Measurements from ENCODE around the gene RASAL2.
A peak's percentile ranks its signal among the peaks of the same experiment; 100 is the strongest.
"Not testable (repeated sequence)": the region's sequence is repeated elsewhere in the genome, so short reads cannot be mapped to it uniquely, and the experiment has no call there.

RASAL2 gene

DNA sequence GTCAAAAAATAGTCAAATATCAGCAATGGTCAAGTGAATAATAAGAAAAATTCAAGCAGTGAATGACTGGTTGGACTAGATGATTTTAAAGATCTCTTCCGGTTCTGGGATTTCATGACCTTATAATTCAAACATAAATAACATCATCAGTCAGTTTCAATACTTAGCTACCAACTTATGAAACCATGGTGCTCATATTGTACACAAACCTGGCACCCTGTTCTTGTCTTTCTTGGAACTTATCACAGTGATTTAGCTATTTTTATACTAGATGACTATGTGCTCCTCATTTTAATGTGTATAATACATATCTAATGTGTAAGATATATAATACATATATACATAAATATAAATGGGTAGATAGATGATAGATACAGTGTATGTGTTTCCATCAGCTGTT is 245.9 kb downstream of the RASAL2 start:
- FAIRE-seq (no peak), DNase-seq (ENCODE audit: low spot score) (no peak)

DNA sequence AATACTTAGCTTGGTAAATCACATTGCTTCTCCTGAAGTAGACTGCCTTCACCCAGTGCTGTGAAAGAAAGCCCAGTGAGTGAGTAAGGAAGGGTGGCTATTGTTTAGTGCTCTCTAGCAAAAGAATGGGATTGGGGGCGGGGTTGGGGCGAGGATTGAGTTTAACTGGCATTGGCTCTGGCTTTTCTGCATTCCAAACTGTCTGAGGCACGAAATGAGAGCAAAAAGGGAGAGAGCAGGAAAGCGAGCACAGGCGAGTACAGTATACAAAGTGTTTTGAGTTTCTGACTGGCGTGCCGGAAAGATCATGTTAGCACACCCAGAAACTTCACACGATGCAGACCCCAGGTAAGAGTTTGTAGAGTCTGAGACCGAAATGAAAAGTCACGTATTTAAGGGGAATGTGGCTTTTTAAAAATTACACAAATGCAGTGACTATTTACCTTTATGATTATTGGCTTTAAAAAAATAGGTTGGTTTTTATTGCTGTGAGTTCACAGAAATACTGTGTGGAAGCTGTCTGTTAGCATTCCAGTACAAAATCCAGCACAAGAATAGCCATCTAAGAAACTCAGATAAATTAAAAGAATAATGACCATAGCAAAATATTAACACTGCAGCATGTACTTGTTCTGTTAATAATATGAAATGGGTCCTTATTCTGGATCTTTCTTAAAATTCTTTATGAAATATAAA is 247.5 kb downstream of the RASAL2 start:
- no peak for FAIRE-seq
- DNase-seq (ENCODE audit: low spot score) = peak; percentile 83

DNA sequence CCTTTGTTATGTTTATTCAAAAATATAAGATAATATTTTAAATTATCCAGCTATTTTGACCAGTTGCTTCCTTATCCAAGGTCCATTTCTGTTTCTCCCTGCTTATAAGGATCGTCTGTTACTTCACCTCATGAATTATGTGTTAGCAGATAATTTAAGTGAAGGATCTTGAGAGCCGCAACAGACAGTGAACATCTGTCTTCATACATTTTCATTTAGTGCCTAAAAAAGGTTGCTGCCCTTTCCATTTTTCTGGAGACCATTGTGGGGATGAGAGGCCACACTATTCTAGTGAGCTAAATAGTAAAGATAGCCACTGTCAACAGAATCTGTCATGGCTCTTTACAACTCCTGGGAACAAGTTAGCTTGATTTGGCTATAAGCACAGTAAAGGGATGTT is 248.8 kb downstream of the RASAL2 start:
- DNase-seq (ENCODE audit: low spot score) = no peak
- FAIRE-seq = no peak

DNA sequence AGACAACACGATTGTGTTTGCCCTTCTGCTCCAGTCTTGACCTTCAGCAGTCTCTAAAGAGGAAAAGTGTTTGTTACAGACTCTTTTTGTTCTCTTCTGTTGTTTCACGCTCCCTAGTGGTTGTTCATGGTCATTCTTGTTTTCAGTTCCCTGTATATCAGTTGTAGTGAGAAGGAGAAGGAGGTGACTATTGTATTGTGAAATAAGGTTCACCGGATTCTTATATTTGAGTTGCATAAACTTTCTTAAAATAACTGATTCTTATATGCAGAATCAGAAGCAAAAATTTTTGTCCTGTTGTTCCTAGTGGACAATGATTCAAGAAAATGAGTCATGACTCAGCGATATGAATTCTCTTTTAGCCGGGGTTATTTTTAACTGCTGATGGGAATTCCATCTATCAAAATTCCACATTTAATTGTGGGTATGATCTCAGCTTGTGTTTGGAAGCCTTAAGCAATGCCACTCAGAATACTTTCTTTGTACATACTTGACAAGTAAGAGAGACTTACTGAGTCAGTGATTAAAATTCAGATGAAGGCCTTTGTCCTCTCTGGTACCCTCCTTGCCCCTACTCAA is 250.7 kb downstream of the RASAL2 start:
- FAIRE-seq (no peak), DNase-seq (ENCODE audit: low spot score) (peak; percentile 36)

DNA sequence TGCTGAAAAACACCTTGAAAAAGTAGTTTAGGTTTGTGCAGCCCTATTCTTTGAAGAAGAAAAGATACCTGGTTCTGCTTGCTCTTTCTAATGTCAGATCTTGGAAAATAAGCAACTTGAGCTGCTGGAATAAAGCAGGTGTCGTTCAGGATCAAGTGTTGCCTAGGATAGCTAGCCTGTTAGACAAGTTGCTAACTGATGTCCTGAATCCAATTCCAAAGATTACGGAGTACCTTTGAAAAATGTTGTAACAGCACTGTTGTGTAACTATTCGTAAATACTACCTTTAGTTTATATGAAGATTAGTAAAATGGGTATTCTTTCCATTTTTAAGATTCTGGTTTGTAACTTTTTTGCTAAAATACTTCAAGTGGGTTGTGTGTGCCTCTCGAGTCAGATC is 251.3 kb downstream of the RASAL2 start:
- FAIRE-seq (no peak), DNase-seq (ENCODE audit: low spot score) (no peak)

DNA sequence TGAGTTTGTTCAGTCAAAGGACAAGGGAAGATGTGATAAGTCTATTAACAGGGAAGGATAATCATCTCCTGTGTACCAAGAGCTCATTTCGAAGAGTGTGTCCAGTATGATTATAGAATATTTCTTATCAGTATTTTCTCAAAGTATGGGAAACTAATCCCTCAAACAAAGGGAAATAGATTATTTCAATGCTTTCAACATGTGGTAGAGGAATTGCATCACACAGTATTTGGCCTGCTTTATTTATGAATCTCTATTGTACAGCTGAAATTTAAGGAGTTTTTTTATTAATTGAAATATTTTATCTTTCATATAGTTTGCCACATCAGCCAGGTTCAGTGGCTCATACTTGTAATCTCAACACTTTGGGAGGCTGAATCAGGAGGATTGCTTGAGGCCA is 251.9 kb downstream of the RASAL2 start:
- DNase-seq (ENCODE audit: low spot score) = no peak
- no peak for FAIRE-seq

DNA sequence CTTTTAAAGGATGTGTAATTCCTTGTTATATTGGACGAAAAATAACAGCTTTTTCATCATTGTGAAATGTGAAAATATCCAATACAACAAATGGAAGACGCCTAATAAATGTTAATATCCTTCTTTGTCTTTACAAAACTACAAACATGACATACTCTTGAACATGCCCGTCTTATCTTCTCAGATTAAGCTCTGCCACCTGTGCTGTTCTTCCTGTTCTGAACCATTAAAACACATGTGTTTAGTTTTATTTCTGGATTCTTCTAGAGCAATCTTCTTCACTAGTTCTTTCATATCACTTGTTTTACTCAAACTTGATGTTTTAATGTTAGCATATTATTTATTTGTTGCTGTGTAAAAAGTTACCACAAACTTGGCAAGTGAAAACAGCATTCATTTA is 255.9 kb downstream of the RASAL2 start:
- no peak for FAIRE-seq

DNA sequence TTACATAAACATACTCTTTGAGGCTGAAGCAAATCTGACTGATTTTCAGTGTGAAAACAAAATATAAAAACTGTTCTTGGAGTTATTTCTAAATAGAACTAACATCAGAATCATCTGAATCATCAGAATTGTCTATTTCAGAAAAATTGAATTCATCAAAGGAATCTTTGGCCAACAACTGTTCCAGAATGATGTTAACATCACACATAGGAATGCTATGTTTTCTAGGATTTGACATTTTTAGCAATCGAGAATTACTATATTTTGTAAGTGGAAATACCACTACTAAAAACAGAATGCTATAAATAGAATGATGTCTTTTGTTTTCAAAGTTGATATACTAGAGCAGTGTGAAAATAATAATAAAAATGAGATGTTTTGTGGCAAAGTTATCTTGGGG is 258.0 kb downstream of the RASAL2 start:
- not testable (repeated sequence) for DNase-seq (ENCODE audit: low spot score); FAIRE-seq

More for the DNA sequence above, 255.9 kb downstream of the RASAL2 start:
- DNase-seq (ENCODE audit: low spot score) = no peak

DNA sequence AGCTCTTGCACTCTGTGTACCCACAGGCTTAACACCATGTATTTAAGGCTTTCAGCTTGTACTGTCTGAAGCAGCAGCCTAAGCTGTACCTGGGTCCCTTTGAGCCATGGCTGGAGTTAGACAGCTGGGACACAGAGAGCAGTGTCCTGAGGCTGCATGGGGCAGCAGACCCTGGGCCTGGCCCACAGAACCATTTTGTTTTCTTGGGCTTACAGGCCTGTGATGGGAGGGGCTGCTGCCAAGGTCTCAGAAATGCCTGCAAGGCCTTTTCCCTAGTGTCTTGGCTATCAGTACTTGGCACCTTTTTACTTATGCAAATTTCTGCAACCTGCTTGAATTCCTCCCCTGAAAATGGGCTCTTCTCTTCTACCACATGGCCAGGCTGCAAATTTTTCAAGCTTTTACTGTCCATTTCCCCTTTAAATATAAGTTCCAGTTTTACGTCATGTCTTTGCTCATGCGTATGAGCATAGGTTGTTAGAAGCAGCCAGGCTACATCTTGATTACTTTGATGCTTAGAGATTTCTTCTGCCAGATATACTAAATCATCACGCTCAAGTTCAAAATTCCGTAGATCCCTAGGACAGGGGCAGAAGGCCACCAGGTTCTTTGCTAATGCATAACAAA is 259.0 kb downstream of the RASAL2 start:
- no peak for DNase-seq (ENCODE audit: low spot score)
- no peak for FAIRE-seq

DNA sequence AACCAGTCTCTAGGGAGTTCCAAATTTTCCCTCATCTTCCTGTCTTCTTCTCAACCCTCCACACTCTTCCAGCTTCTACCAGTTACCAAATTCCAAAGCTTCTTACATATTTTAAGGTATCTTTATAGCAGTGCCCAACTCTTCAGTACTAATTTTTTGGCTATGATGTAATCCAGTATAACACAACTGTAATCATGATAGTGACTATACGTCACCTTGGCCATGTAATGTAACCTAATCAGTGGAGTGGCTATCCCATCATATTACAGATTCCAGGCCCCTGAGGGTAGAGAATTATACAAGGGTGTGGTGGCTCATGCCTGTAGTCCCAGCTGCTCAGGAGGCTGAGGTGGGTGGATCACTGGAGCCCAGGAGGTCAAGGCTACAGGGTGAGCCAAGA is 259.6 kb downstream of the RASAL2 start:
- FAIRE-seq = no peak
- DNase-seq (ENCODE audit: low spot score) = no peak

DNA sequence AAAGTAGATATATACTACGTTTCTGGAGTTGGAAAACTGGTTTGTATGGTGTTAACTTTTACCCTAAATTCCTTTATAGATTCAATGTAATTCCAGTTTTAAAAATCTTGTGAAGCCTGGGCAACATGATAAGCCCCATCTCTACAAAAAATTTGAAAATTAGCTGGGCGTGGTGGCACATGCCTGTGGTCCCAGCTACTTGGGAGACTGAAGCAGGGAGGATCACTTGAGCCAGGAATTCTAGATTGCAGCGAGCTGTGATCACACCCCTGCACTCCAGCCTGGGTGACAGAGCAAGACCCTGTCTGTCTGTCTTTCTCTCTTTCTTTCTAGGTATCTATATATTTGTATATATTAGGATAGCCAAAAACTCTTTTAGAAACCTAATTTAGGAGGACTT is 260.9 kb downstream of the RASAL2 start:
- no peak for DNase-seq (ENCODE audit: low spot score)
- FAIRE-seq = no peak

DNA sequence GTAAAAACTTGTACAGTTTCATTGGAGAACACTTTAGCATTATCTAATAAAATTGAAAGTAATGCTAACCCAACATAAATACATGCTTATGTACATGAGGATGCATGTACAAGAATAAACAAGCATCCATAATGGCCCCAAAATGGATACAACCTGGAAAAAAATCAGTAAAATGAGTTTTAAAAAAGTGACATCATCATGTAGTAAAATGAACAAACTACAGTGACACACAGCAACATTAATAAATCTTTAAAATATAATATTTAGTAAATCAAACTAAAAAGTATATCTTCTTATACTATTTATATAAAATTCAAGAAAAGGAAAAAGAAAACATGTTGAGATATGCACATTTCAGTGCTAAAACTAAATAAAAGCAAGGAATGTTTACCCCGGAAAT is 262.4 kb downstream of the RASAL2 start:
- FAIRE-seq = no peak
- no peak for DNase-seq (ENCODE audit: low spot score)

DNA sequence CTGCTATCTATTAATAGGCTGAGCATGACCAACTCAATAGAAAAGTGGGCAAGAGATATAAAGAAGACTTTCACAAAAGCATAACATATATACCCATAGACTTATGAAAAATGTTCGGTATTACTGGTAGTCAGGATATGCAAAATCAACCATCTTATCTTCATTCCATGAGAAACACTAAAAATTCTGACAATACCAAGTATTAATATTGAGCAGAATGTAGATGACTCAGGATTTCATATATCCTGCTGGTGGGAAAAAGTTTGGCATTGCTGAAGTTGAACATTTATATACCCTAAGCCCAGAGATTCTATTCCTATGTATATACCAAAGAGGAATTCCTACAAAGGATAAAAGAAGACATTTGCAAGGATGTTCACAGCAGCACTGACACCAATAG is 264.6 kb downstream of the RASAL2 start:
- DNase-seq (ENCODE audit: low spot score) (no peak), FAIRE-seq (no peak)

DNA sequence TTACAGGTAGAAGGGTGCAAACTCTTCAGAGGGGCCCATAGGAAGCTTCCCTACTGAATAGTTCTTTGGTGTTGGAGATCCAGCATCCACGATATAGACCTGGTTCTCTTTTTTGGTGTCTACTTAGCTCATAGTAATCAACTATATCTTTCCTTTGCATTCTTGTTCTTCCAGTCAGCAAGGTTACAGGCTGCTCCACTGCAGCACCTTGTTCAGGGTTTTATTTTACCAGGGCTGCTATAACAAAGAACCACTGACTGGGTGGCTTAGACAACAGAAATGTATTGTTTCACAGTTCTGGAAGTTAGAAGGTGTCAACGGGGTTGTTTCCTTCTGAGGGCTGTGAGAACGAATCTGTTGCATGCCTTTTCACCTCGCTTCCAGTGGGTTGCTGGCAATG is 266.5 kb downstream of the RASAL2 start:
- FAIRE-seq (no peak), DNase-seq (ENCODE audit: low spot score) (no peak)

DNA sequence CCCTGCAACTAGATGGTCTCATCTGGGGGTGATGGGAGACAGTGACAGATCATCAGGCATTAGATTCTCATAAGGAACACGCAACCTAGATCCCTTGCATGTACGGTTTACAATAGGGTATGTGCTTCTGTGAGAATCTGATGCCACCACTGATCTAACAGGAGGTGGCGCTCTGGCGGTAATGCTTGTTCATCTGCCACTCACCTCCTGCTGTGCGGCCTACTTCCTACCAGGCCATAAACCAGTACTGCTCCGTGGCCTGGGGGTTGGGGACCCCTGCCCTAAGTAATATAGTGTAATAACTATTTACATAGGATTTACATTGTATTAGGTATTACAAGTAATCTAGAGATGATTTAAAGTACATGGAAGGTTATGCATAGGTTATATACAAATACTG is 267.9 kb downstream of the RASAL2 start:
- FAIRE-seq = no peak
- DNase-seq (ENCODE audit: low spot score) = no peak

DNA sequence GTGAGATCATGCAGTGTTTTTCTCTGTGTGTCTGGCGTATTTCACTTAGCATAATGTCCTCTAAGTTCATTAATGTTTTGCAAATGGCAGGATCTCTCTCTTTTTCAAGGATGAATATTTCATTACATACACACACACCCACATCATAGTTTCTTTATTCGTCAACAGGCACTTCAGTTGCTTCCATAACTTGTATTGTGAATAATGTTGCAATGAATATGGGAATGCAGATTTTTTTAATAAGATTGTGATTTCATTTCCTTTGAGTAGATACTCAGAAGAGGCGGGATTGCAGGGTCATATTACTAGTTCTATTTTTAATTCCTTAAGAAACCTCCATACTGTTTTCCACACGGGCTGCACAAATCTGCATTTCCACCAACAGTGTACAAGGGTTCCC is 268.8 kb downstream of the RASAL2 start:
- DNase-seq (ENCODE audit: low spot score) (no peak), FAIRE-seq (no peak)

DNA sequence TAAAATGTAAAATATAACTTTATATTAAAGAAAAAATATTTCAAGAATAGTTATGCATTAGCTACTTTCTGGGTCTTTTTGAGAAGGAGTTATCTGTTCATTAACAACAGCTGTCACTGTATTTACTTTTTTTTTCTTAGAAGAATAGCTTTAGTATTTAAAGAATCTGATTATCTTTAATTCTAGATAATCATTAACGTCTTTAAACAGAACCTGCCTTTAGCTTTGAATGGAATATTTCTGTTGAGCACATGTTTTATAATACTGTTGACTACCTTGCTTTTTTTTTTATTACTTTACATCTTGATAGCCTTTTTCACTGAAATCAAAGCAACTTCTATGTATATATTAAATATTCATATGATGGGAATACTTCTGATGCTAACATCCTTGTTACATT is 270.9 kb downstream of the RASAL2 start:
- DNase-seq (ENCODE audit: low spot score) (no peak), FAIRE-seq (no peak)

DNA sequence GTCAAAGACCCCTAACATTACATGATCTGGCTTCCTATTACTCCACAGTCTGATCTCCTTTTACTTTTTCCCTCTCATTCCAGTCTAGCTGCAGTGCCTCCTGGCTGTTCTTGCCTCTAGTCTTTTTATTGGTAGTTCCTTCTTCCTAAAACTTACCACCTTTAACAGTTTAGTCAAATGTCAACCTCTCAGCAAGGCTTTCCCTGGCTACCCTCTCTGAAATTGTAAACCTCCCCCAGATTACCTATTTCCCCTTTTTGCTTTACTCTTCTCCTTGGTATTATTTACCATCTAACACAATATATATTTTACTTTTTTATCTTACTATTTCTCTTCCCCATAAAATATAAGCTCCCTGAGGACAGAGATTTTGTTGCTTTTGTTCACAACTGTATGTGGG is 273.2 kb downstream of the RASAL2 start:
- DNase-seq (ENCODE audit: low spot score) = no peak

DNA sequence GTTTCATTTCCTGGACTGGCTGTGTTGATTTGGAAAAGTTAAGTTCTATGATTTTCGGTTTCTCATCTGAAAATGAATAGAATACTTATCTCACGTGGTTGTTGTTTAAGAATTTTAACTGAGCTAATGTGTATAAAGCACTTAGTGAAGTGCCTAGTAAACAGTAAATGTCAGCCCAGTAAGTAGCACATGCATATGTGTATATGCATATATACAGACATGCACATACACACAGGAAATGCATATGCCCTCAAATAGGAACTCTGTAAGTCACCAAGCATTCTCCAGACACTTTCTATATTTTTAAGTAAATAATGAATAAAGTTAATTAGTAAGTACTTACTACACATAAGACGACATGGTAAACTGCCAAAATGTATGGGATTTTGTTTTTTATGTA is 274.3 kb downstream of the RASAL2 start:
- DNase-seq (ENCODE audit: low spot score) (no peak), FAIRE-seq (no peak)

More for the DNA sequence above, 273.2 kb downstream of the RASAL2 start:
- no peak for FAIRE-seq

DNA sequence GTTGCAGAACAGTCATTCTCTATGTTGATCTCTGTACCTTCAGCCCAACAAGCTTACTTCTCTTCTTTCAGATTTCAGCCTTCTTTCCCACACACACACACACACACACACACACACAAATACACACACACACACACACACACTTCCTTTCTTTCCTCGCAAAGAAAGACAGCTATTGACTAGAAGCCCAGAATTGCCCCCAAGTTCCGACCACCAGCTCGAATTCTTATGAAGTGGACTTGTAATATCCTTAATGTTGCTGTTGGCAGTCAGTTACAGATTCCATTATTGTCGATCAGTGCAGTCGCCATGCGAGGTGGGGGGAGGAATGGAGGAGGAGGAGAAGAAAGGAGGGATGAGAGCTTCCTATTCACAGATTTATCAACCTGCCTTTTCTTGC is 277.3 kb downstream of the RASAL2 start:
- no peak for FAIRE-seq
- DNase-seq (ENCODE audit: low spot score) = no peak

DNA sequence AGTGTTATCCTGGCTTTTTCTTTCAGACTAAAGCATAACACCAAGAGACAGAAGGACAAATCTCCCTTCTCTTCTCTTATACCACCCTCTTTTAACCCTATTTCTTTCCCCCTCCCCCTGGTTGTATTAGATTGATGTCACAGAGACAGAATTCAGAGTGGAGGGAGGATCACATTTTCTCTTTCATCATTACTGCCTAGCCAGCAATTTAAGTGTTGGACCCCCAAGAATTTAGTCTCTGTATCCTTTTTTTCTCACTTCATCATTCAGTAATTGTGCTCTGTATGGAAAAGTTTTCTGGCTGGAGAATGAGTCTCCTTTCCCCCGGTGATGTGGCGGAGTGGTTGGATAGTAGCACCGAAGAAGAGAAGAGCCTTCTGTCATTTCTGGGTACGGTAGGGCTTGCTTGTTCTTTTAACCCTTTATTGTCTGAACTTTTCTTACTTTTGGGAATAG is 278.1 kb downstream of the RASAL2 start:
- DNase-seq (ENCODE audit: low spot score) = no peak

DNA sequence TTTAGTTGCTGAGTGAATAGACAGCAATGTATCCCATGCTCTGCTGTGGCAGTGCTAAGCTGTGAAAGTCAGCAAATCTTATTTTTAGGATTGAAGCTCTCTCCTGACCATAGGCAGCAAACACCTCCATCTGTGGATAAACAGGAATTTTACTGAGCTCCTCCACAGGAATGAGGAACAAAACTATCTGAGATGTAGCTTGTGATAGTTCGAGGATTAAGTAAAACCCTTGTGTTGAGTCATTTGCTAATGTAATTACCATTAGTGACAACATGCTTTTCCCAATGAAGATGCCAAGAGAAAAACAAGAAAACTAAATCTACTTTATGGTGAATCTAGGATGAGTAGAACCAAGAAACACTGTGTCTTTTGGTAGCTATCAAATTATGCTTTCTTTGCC is 280.1 kb downstream of the RASAL2 start:
- FAIRE-seq = no peak
- DNase-seq (ENCODE audit: low spot score) = no peak

More for the DNA sequence above, 278.1 kb downstream of the RASAL2 start:
- FAIRE-seq = no peak

DNA sequence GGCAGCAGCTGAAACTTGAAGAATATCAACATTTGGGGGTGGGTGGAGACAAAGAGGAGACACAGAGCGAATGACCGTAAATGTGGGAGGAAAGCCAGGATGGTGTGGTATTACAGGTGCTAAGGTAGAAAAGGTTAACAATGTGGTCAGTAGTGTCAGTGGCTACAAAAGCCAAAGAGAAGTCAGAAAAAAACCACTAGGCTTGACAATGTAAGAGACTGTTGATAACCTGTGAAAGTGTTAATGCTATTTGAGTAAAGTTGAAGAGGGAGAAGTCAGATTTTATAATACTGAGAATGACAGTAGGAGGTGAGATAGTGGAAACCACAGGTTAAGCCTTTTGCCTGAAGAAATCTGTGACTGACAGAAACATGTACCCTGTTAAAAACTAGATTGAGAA is 282.1 kb downstream of the RASAL2 start:
- FAIRE-seq (no peak), DNase-seq (ENCODE audit: low spot score) (no peak)

Data from urothelium cell line (cell line).